Urinary bladder (tissue), 4 donors: Measurements from ENCODE around the gene GLI3. TPM values are rescaled to one million over a fixed set of nuclear protein-coding genes. Genes with fewer than 3 reads are reported as not detected.

Source experiments
- DNase-seq: peaks from one replicate; pipeline ENCODE4 v3.0.0-alpha.2; 2015; ENCODE audit errors: extremely low spot score
- H3K27ac ChIP-seq: one replicate; pipeline ENCODE4 v1.5.1; 2013; ENCODE audit warnings: low read depth, mild to moderate bottlenecking, moderate library complexity
- H3K36me3 ChIP-seq: one replicate; pipeline ENCODE4 v1.6.1; 2013; ENCODE audit warnings: mild to moderate bottlenecking, moderate library complexity; ENCODE audit not compliant: insufficient read depth
- H3K4me1 ChIP-seq: one replicate; pipeline ENCODE4 v1.6.1; 2013; ENCODE audit warnings: mild to moderate bottlenecking, moderate library complexity; ENCODE audit not compliant: insufficient read depth
- H3K4me3 ChIP-seq: one replicate; pipeline ENCODE4 v1.5.1; 2013; ENCODE audit warnings: low read depth, low read length
- WGBS: extraction: QIAGEN DNeasy Blood & Tissue Kit; methylation state at CpG from one replicate; pipeline ENCODE4 v1.1.7; 2013; 5-methylcytosine and 5-hydroxymethylcytosine counted together
- polyA plus RNA-seq: library from polyadenylated mRNA; stranded (reverse); fragments of 200-250 nt; gene quantifications from one replicate; pipeline ENCODE4 v1.2.3, GENCODE V29; 2013
- total RNA-seq: library from RNA; depleted of rRNA; stranded (reverse); fragments of >200 nt; gene quantifications from one replicate; pipeline ENCODE4 v1.2.3, GENCODE V29; 2014
- donor health status: healthy with polysubstance abuse.
- donor health status: healthy.

The GLI3 gene
- total and polyA plus RNA-seq, 2 donors, result 8.1 to 23.2 TPM

GRCh38 chr7:42039921-42040320, 197.1 kb downstream of the GLI3 start:
- 76% methylated on average over 8 of the region's 8 CpGs for WGBS
- Histone ChIP-seq H3K4me3 (no peak overlapping the region), H3K36me3 (no peaks in the 10 kb centered on the region), H3K27ac (no peak overlapping the region), H3K4me1 (no peaks in the 10 kb centered on the region)
- DNase-seq, result no peak

- Histone ChIP-seq H3K27ac (no peak overlapping the region), H3K4me1 (no peaks in the 10 kb centered on the region), H3K4me3 (no peak overlapping the region), H3K36me3 (peaks cover 2% of the 10 kb centered on the region)
- DNase-seq, result no peak
- WGBS, result 66% methylated on average over 3 of the region's 3 CpGs
Measured at GRCh38 chr7:42035210-42035609, 201.8 kb downstream of the GLI3 start.

DNA sequence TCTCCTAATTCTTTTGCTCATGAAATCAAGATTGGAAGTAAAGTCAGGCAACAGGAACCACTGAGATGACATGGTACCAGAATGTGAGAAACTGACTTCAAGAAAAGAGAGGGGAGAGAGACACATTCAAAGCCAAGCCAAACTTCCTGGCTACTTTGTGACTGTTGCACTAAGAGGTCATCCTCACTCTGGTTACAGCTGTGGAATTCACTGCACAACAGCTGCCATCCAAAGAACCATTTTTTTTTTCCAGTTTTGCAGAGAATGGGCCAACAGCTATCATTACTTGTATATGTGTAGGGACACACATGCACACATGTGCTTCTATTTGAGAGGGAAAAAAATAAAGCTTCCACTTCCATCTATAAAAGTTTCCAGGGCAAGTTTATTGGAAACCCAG, 203.5 kb downstream of the GLI3 start:
- Histone ChIP-seq H3K4me3 (no peak overlapping the region), H3K36me3 (peaks cover 2% of the 10 kb centered on the region), H3K27ac (no peak overlapping the region), H3K4me1 (no peaks in the 10 kb centered on the region)
- DNase-seq, result no peak

DNA sequence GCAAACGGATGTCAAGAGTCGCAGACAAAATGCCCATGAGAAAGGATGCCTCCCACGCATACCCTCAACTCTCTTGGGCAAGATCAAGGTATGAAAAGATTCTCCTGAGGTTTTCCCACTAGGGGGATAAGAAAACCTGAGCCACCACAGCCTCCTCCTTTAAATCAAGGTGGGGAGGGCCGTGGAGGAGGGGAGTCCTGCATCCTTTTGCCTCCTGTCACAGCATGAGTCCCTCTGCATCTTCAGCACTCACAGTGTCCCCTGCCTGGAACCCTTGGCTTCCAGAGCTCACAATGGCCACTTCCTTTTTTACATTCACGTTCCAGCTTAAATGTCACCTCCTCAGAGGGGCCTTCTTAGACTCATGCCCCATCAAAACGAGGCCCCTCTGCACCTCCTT, 207.6 kb downstream of the GLI3 start:
- Histone ChIP-seq H3K36me3 (peaks cover 2% of the 10 kb centered on the region), H3K4me1 (no peaks in the 10 kb centered on the region), H3K4me3 (no peak overlapping the region), H3K27ac (no peak overlapping the region)
- 81% methylated on average over 6 of the region's 6 CpGs for WGBS
- DNase-seq, result no peak

DNA sequence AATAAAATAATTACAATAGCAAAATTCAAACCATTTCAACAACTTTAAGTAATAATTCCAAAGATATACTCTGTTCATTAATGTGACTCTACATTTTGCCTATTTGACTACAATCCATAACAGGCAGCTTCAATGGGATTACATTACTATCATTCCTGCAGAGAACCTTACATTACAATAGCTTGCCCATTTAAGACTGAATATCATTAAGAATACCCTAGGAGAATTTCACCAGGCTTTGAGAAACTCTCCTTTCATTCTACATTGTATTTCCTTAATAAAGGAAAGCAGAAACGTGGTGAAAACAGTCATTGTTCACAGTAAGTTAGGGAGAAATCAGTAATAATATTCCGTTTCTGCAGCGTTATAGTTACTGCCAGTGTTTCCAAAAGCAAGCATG, 209.5 kb downstream of the GLI3 start:
- no peak for DNase-seq
- 90% methylated on average over 3 of the region's 3 CpGs for WGBS
- no peaks in the 10 kb centered on the region for H3K4me1 ChIP-seq
- peaks cover 2% of the 10 kb centered on the region for H3K36me3 ChIP-seq
- H3K4me3 ChIP-seq, result no peak overlapping the region
- H3K27ac ChIP-seq, result no peak overlapping the region

GRCh38 chr7:42026622-42027197, 210.3 kb downstream of the GLI3 start:
- H3K36me3 ChIP-seq, result peaks cover 2% of the 10 kb centered on the region
- WGBS, result 83% methylated on average over 6 of the region's 6 CpGs

GRCh38 chr7:42025635-42026375, 211.2 kb downstream of the GLI3 start:
- Histone ChIP-seq H3K4me3 (no peak overlapping the region), H3K36me3 (no peaks in the 10 kb centered on the region), H3K4me1 (no peaks in the 10 kb centered on the region), H3K27ac (no peak overlapping the region)
- DNase-seq, result no peak
- 94% methylated on average over 15 of the region's 15 CpGs for WGBS

More at GRCh38 chr7:42026622-42027197, 210.3 kb downstream of the GLI3 start:
- Histone ChIP-seq H3K27ac (no peak overlapping the region), H3K4me1 (no peaks in the 10 kb centered on the region), H3K4me3 (no peak overlapping the region)
- DNase-seq, result no peak

DNA sequence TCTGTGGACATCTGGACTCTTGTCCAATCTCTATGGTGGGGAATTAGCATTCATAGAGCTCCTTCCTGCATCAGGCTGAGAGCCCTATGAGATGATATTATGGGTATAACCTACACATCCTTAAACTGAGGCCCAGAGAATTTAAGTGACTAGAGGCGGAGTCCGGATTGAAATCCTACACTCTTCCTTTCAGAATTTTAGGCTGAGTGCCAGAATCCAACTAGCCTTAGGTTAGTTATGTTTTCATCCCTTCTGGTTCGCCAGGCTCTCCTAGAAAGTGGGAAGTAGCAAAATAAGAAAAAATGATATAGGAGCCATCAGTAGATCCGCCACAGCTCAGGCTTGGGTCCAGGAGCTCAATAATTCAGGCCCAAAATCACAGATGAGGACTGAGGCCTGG, 212.5 kb downstream of the GLI3 start:
- no peaks in the 10 kb centered on the region for H3K36me3 ChIP-seq
- H3K27ac ChIP-seq, result no peak overlapping the region
- no peak overlapping the region for H3K4me3 ChIP-seq
- 90% methylated on average over 4 of the region's 4 CpGs for WGBS
- no peaks in the 10 kb centered on the region for H3K4me1 ChIP-seq
- DNase-seq, result no peak

DNA sequence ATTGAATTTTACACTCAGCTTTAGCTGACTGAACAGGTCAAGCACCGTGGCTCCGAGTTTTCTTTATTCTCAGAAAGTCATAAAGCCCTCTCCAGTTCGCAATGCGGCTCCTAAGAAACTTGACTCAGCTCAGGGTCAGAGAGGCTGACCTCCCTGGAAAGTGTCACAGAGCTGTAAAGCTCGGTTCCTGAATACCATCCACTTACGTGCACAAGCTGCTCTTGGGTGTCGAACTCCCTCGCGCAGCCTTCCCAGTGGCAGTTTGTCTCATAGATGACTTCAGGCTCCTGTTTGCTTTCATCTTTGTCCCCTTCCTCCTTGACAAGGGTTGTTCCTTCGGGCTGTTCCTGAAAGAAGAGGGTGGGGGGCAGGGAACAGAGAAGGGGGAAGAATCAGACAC, 213.7 kb downstream of the GLI3 start:
- no peaks in the 10 kb centered on the region for H3K36me3 ChIP-seq
- no peaks in the 10 kb centered on the region for H3K4me1 ChIP-seq
- no peak overlapping the region for H3K4me3 ChIP-seq
- DNase-seq, result no peak
- no peak overlapping the region for H3K27ac ChIP-seq
- 70% methylated on average over 10 of the region's 10 CpGs for WGBS

- no peak for DNase-seq
- Histone ChIP-seq H3K36me3 (no peaks in the 10 kb centered on the region), H3K27ac (no peak overlapping the region), H3K4me3 (no peak overlapping the region), H3K4me1 (no peaks in the 10 kb centered on the region)
- WGBS, result 76% methylated on average over 2 of the region's 2 CpGs
Measured at GRCh38 chr7:42022791-42023190, 214.2 kb downstream of the GLI3 start.

GRCh38 chr7:42022056-42022455, 215.0 kb downstream of the GLI3 start:
- Histone ChIP-seq H3K36me3 (no peaks in the 10 kb centered on the region), H3K27ac (no peak overlapping the region), H3K4me3 (no peak overlapping the region), H3K4me1 (no peaks in the 10 kb centered on the region)
- no peak for DNase-seq
- 74% methylated on average over 6 of the region's 6 CpGs for WGBS

GRCh38 chr7:42021631-42022030, 215.4 kb downstream of the GLI3 start:
- Histone ChIP-seq H3K27ac (no peak overlapping the region), H3K4me3 (no peak overlapping the region), H3K36me3 (no peaks in the 10 kb centered on the region), H3K4me1 (no peaks in the 10 kb centered on the region)
- no peak for DNase-seq
- WGBS, result 57% methylated on average over 3 of the region's 3 CpGs

DNA sequence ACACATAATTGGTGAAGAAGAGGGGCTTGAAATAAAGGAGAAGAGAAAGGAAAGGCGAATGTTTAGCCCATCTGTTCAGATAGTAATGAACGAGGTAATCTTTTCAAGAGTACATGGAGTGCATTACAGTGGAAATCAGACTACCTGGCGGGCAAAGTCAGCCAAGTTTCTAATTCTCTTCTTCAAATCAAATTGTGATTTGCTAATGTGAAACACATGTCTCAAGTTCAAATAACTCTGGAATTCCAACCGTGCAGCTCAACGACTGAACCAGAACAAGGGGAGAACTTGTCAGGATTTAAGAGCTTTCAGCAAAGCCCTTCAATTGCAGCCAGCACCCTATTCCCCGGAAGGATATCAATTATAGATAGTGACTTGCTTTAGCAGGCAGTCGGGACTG, 216.9 kb downstream of the GLI3 start:
- Histone ChIP-seq H3K27ac (no peak overlapping the region), H3K4me3 (no peak overlapping the region), H3K4me1 (no peaks in the 10 kb centered on the region), H3K36me3 (no peaks in the 10 kb centered on the region)
- 74% methylated on average over 7 of the region's 7 CpGs for WGBS
- DNase-seq, result no peak

DNA sequence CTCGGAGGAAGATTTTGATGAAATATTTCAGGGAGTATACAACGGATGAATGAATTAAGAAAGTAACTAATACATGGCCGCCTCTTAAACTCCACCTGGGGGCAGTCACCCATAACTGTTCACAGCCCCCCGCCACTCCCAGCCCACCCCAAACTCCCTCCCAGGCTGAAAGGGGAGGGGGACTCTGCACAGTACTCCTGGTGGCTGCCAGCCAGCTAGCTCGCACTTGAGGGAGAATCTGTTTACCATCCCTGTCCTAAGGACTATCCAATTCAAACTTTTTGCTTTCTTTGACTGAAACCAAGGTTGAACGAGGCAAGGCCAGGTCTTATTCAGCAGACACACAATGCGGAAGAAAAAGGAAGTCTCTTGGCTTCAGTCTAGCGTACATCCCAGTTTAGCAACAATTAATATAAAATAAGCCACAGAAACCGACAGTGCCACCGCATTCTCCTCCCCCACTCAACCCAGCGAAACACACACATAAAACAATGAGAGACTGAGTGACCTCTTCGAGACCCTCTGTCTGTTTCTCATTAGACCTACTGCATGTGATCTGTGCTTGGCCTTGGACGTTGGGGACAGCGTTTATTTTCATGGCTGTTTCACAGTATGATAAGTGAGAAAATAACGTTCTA, 219.5 kb downstream of the GLI3 start:
- Histone ChIP-seq H3K4me1 (no peaks in the 10 kb centered on the region), H3K4me3 (no peak overlapping the region), H3K27ac (no peak overlapping the region), H3K36me3 (no peaks in the 10 kb centered on the region)
- 55% methylated on average over 15 of the region's 15 CpGs for WGBS
- no peak for DNase-seq
